Gastrocnemius medialis (tissue), 4 donors: ENCODE data around the gene ALOX12B. TPM values are rescaled to one million over a fixed set of nuclear protein-coding genes. Genes with fewer than 3 reads are reported as not detected.

Experiments
- ATAC-seq, 2 donors: fragments of 150-250 bp; one replicate each; pipeline ENCODE4 v1.9.1; 2016
- DNase-seq, 2 donors: peaks; one replicate each; pipeline ENCODE4 v3.0.0-alpha.2; 2019
- H3K27ac ChIP-seq, 4 donors: fragments of 200-600 bp; sonication (generic); 1 replicate in 1 of 4; 2 replicates in 3 of 4; pipeline ENCODE4 v1.5.1; 2016 to 2018; ENCODE audit warnings: mild to moderate bottlenecking in 2 of 4, moderate library complexity in 1 of 4
- H3K27me3 ChIP-seq, 3 donors: fragments of 200-600 bp; sonication (generic) in 2 of 3; 1 replicate in 1 of 3; 2 replicates in 2 of 3; pipeline versions ENCODE4 v1.5.1 to v1.6.0; 2016 to 2019; ENCODE audit warnings: mild to moderate bottlenecking in 1 of 3, moderate library complexity in 1 of 3
- H3K36me3 ChIP-seq, 2 donors: fragments of 200-600 bp; sonication (generic) in 1 of 2; one replicate each; pipeline ENCODE4 v1.5.1; 2017 to 2018
- H3K4me1 ChIP-seq, 2 donors: fragments of 200-600 bp; sonication (generic) in 1 of 2; one replicate each; pipeline ENCODE4 v1.5.1; 2016 to 2017; ENCODE audit warnings: mild to moderate bottlenecking in 2 of 2
- H3K4me3 ChIP-seq, 4 donors: fragments of 200-600 bp; sonication (generic) in 3 of 4; 1 replicate in 1 of 4; 2 replicates in 3 of 4; pipeline ENCODE4 v1.5.1; 2016 to 2019; ENCODE audit warnings: mild to moderate bottlenecking in 2 of 4
- H3K9me3 ChIP-seq, 3 donors: fragments of 200-600 bp; sonication (generic) in 2 of 3; 1 replicate in 1 of 3; 2 replicates in 2 of 3; pipeline ENCODE4 v1.5.1; 2016 to 2019
- CTCF ChIP-seq, 5 experiments: fragments of 450-650 bp in 3 of 5; fragments of 200-600 bp in 2 of 5; sonication (generic) in 2 of 5; IDR thresholded peaks in 4 of 5; conservative IDR thresholded peaks in 1 of 5; 1 replicate in 4 of 5; 2 replicates in 1 of 5; pipeline ENCODE4 v1.5.1; 2016 to 2019; ENCODE audit warnings: antibody characterized with exemption in 5 of 5, mild to moderate bottlenecking in 3 of 5, moderate library complexity in 3 of 5
- POLR2A ChIP-seq, 2 donors: fragments of 450-650 bp; IDR thresholded peaks; one replicate each; pipeline ENCODE4 v1.6.1; 2017; ENCODE audit warnings: antibody characterized with exemption in 2 of 2, mild to moderate bottlenecking in 2 of 2, moderate library complexity in 2 of 2
- in situ Hi-C, 4 donors: fragments of 200-750 bp; cut with MboI; loops; one replicate each; pipeline versions ENCODE4 v1.15.0 to v1.8.0; 2017; ENCODE audit warnings: low sequenced_read_pairs in 4 of 4
- intact Hi-C: fragments of 100-400 bp; cut with DNase I; formaldehyde crosslinking; loops from one replicate; pipeline ENCODE4 v1.15.1; 2023; ENCODE audit warnings: low total_unique reads
- total RNA-seq, 4 donors: library from RNA; depleted of rRNA; stranded (reverse); fragments of >200 nt; gene quantifications; one replicate each; pipeline versions ENCODE4 v1.1.0 to v1.2.3, GENCODE V29; 2016

Gene ALOX12B
- total RNA-seq, 4 donors from 2014 or later = not detected

GRCh38 chr17:8128125-8128784, 40.7 kb upstream of the ALOX12B start:
- no peaks in the 10 kb centered on the region for H3K9me3 ChIP-seq
- no peak overlapping the region for H3K27ac ChIP-seq
- TF ChIP-seq POLR2A (IDR thresholded peaks at IDR 0.05) = no peak
- TF ChIP-seq CTCF (IDR thresholded peaks at IDR 0.05 in 4 of 5, conservative IDR thresholded peaks at IDR 0.05 in 1 of 5) = no peak
- intact Hi-C loops (no loop called here), in situ Hi-C loops (loop anchor here in 2 of 4 donors (10.0 kb wide), 2 partner anchors 47 to 57 kb away; partner anchors contain the start of gene TMEM107 (in 1 of the 2))
- no peaks in the 10 kb centered on the region for H3K36me3 ChIP-seq
- ATAC-seq (no peak), DNase-seq (no peak)
- peaks cover 35 to 37% of the 10 kb centered on the region in 2 donors for H3K4me1 ChIP-seq
- peaks cover 18 to 22% (median 21%) of the 10 kb centered on the region in 3 donors for H3K27me3 ChIP-seq
- H3K4me3 ChIP-seq = no peak overlapping the region

GRCh38 chr17:8126491-8127066, 39.1 kb upstream of the ALOX12B start:
- in situ Hi-C loops (loop anchor here in 2 of 4 donors (10.0 kb wide), 2 partner anchors 48 to 58 kb away; partner anchors contain the start of gene TMEM107 (in 1 of the 2)), intact Hi-C loops (no loop called here)
- H3K36me3 ChIP-seq = no peaks in the 10 kb centered on the region
- peaks cover 31 to 38% (median 31%) of the 10 kb centered on the region in 3 donors for H3K27me3 ChIP-seq
- no peak for DNase-seq
- no peaks in the 10 kb centered on the region for H3K9me3 ChIP-seq
- peaks cover 48 to 51% of the 10 kb centered on the region in 2 donors for H3K4me1 ChIP-seq
- peak; percentile 33 to 48 for ATAC-seq
- peak overlapping the region; percentile 66 to 78 (median 72) for H3K4me3 ChIP-seq
- TF ChIP-seq POLR2A (IDR thresholded peaks at IDR 0.05) (no peak), CTCF (IDR thresholded peaks at IDR 0.05 in 4 of 5, conservative IDR thresholded peaks at IDR 0.05 in 1 of 5) (no peak)
- H3K27ac ChIP-seq = peak overlapping the region; percentile 68 to 79 (median 74)

- no peak for DNase-seq
- in situ Hi-C loops = loop anchor here in 2 of 4 donors (10.0 kb wide), 2 partner anchors 49 to 59 kb away; partner anchors contain the start of gene TMEM107 (in 1 of the 2)
Observed at GRCh38 chr17:8125947-8126490, 38.5 kb upstream of the ALOX12B start.

More at GRCh38 chr17:8125947-8126490, 38.5 kb upstream of the ALOX12B start:
- TF ChIP-seq CTCF (IDR thresholded peaks at IDR 0.05 in 4 of 5, conservative IDR thresholded peaks at IDR 0.05 in 1 of 5) = no peak
- TF ChIP-seq POLR2A (IDR thresholded peaks at IDR 0.05) = no peak
- peak; percentile 4 to 13 for ATAC-seq
- peak overlapping the region; percentile 66 to 78 (median 72) for H3K4me3 ChIP-seq
- H3K27me3 ChIP-seq = peaks cover 31 to 43% (median 32%) of the 10 kb centered on the region in 3 donors
- peak overlapping the region; percentile 68 to 79 (median 74) for H3K27ac ChIP-seq
- peaks cover 50 to 56% of the 10 kb centered on the region in 2 donors for H3K4me1 ChIP-seq
- intact Hi-C loops = no loop called here
- no peaks in the 10 kb centered on the region for H3K36me3 ChIP-seq
- H3K9me3 ChIP-seq = no peaks in the 10 kb centered on the region
